ENCODE data around the gene PRPF19.

DNA sequence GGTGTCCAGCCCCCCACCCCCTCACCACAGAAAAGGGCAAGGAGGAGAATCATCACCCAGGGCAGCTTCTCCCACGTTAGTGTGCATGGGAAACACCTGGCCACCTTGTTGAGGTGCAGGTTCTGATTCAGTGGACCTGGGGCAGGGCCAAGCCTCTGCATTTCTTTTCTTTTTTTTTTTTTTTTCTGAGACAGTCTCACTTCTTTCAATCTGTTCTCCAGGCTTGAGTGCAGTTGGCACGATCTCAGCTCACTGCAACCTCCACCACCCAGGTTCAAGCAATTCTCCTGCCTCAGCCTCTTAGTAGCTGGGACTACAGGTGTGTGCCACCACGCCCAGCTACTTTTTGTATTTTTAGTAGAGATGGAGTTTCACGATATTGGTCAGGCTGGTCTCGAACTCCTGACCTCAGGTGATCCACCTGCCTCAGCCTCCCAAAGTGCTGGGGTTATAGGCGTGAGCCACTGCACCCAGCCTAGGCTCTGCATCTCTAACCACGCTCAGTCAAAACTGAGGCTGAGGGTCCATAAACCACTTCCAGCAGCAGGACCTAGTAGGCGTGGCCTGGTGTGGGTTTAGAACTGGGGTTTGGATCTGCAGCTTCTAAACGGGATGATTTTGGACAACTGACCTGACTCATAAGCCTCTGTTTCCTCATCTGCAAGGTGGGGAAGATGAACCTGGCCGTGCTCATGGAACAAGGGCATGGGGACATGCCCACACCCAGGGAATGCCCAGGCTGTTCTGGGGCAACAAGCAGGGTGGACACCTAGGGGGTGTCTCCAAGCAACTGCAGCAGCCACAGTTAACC is 38.3 kb downstream of the PRPF19 start:
- TF ChIP-seq, protein P1, sequence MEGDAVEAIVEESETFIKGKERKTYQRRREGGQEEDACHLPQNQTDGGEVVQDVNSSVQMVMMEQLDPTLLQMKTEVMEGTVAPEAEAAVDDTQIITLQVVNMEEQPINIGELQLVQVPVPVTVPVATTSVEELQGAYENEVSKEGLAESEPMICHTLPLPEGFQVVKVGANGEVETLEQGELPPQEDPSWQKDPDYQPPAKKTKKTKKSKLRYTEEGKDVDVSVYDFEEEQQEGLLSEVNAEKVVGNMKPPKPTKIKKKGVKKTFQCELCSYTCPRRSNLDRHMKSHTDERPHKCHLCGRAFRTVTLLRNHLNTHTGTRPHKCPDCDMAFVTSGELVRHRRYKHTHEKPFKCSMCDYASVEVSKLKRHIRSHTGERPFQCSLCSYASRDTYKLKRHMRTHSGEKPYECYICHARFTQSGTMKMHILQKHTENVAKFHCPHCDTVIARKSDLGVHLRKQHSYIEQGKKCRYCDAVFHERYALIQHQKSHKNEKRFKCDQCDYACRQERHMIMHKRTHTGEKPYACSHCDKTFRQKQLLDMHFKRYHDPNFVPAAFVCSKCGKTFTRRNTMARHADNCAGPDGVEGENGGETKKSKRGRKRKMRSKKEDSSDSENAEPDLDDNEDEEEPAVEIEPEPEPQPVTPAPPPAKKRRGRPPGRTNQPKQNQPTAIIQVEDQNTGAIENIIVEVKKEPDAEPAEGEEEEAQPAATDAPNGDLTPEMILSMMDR (IDR thresholded peaks at IDR 0.05): no peak
- no peak for TF ChIP-seq POLR2A (IDR thresholded peaks at IDR 0.05)
